Measurements from ENCODE around the gene CDH8.
"Not testable (repeated sequence)": the region's sequence is repeated elsewhere in the genome, so short reads cannot be mapped to it uniquely, and the experiment has no call there.

Gene CDH8

GRCh38 chr16:61812251-61812650, 224.0 kb downstream of the CDH8 start:
- no peak overlapping the region for H3K27ac ChIP-seq (ENCODE audit: low read depth, low read length)
- no peaks in the 10 kb centered on the region for H3K9me3 ChIP-seq (ENCODE audit: low read length)
- H3K4me3 ChIP-seq (ENCODE audit: low read depth in 1 of 2, low read length in 2 of 2) = no peak overlapping the region
- no peaks in the 10 kb centered on the region for H3K4me1 ChIP-seq (ENCODE audit: insufficient read depth, low read length)
- H3K9ac ChIP-seq (ENCODE audit: low read length) = no peak overlapping the region
- no peaks in the 10 kb centered on the region for H3K27me3 ChIP-seq (ENCODE audit: control insufficient read depth in 1 of 2, insufficient read depth in 2 of 2, low read length in 2 of 2)
- no peaks in the 10 kb centered on the region for H3K36me3 ChIP-seq (ENCODE audit: insufficient read depth, low read length)

GRCh38 chr16:61807551-61807950, 228.7 kb downstream of the CDH8 start:
- Histone ChIP-seq H3K36me3 (ENCODE audit: insufficient read depth, low read length) (no peaks in the 10 kb centered on the region), H3K4me3 (ENCODE audit: low read depth in 1 of 2, low read length in 2 of 2) (no peak overlapping the region), H3K4me1 (ENCODE audit: insufficient read depth, low read length) (no peaks in the 10 kb centered on the region), H3K27me3 (ENCODE audit: control insufficient read depth in 1 of 2, insufficient read depth in 2 of 2, low read length in 2 of 2) (no peaks in the 10 kb centered on the region), H3K9me3 (ENCODE audit: low read length) (no peaks in the 10 kb centered on the region), H3K9ac (ENCODE audit: low read length) (no peak overlapping the region), H3K27ac (ENCODE audit: low read depth, low read length) (no peak overlapping the region)

GRCh38 chr16:61801217-61801616, 235.0 kb downstream of the CDH8 start:
- not testable (repeated sequence) for H3K36me3 ChIP-seq (ENCODE audit: insufficient read depth, low read length); H3K27ac ChIP-seq (ENCODE audit: low read depth, low read length); H3K9me3 ChIP-seq (ENCODE audit: low read length); H3K4me1 ChIP-seq (ENCODE audit: insufficient read depth, low read length); H3K4me3 ChIP-seq (ENCODE audit: low read depth in 1 of 2, low read length in 2 of 2); H3K9ac ChIP-seq (ENCODE audit: low read length); H3K27me3 ChIP-seq (ENCODE audit: control insufficient read depth in 1 of 2, insufficient read depth in 2 of 2, low read length in 2 of 2)

- Histone ChIP-seq H3K4me3 (ENCODE audit: low read depth in 1 of 2, low read length in 2 of 2) (no peak overlapping the region), H3K9ac (ENCODE audit: low read length) (no peak overlapping the region), H3K4me1 (ENCODE audit: insufficient read depth, low read length) (no peaks in the 10 kb centered on the region), H3K9me3 (ENCODE audit: low read length) (no peaks in the 10 kb centered on the region), H3K27ac (ENCODE audit: low read depth, low read length) (no peak overlapping the region), H3K36me3 (ENCODE audit: insufficient read depth, low read length) (no peaks in the 10 kb centered on the region), H3K27me3 (ENCODE audit: control insufficient read depth in 1 of 2, insufficient read depth in 2 of 2, low read length in 2 of 2) (no peaks in the 10 kb centered on the region)
Observed at GRCh38 chr16:61798741-61799140, 237.5 kb downstream of the CDH8 start.

- Histone ChIP-seq H3K27me3 (ENCODE audit: control insufficient read depth in 1 of 2, insufficient read depth in 2 of 2, low read length in 2 of 2) (no peaks in the 10 kb centered on the region), H3K4me3 (ENCODE audit: low read depth in 1 of 2, low read length in 2 of 2) (no peak overlapping the region), H3K27ac (ENCODE audit: low read depth, low read length) (no peak overlapping the region), H3K9ac (ENCODE audit: low read length) (no peak overlapping the region), H3K9me3 (ENCODE audit: low read length) (no peaks in the 10 kb centered on the region), H3K36me3 (ENCODE audit: insufficient read depth, low read length) (no peaks in the 10 kb centered on the region), H3K4me1 (ENCODE audit: insufficient read depth, low read length) (no peaks in the 10 kb centered on the region)
Observed at GRCh38 chr16:61797961-61798507, 238.2 kb downstream of the CDH8 start.

GRCh38 chr16:61797296-61797795, 238.9 kb downstream of the CDH8 start:
- H3K27me3 ChIP-seq (ENCODE audit: control insufficient read depth in 1 of 2, insufficient read depth in 2 of 2, low read length in 2 of 2) = no peaks in the 10 kb centered on the region
- H3K4me3 ChIP-seq (ENCODE audit: low read depth in 1 of 2, low read length in 2 of 2) = no peak overlapping the region
- no peak overlapping the region for H3K27ac ChIP-seq (ENCODE audit: low read depth, low read length)
- no peak overlapping the region for H3K9ac ChIP-seq (ENCODE audit: low read length)
- no peaks in the 10 kb centered on the region for H3K9me3 ChIP-seq (ENCODE audit: low read length)
- no peaks in the 10 kb centered on the region for H3K36me3 ChIP-seq (ENCODE audit: insufficient read depth, low read length)
- no peaks in the 10 kb centered on the region for H3K4me1 ChIP-seq (ENCODE audit: insufficient read depth, low read length)

GRCh38 chr16:61792194-61792909, 243.9 kb downstream of the CDH8 start:
- Histone ChIP-seq H3K4me3 (ENCODE audit: low read depth in 1 of 2, low read length in 2 of 2) (no peak overlapping the region), H3K27me3 (ENCODE audit: control insufficient read depth in 1 of 2, insufficient read depth in 2 of 2, low read length in 2 of 2) (no peaks in the 10 kb centered on the region), H3K9me3 (ENCODE audit: low read length) (no peaks in the 10 kb centered on the region), H3K4me1 (ENCODE audit: insufficient read depth, low read length) (no peaks in the 10 kb centered on the region), H3K9ac (ENCODE audit: low read length) (no peak overlapping the region), H3K27ac (ENCODE audit: low read depth, low read length) (no peak overlapping the region), H3K36me3 (ENCODE audit: insufficient read depth, low read length) (no peaks in the 10 kb centered on the region)

GRCh38 chr16:61791464-61791863, 244.8 kb downstream of the CDH8 start:
- Histone ChIP-seq H3K27me3 (ENCODE audit: control insufficient read depth in 1 of 2, insufficient read depth in 2 of 2, low read length in 2 of 2) (no peaks in the 10 kb centered on the region), H3K4me3 (ENCODE audit: low read depth in 1 of 2, low read length in 2 of 2) (no peak overlapping the region), H3K9ac (ENCODE audit: low read length) (no peak overlapping the region), H3K27ac (ENCODE audit: low read depth, low read length) (no peak overlapping the region), H3K4me1 (ENCODE audit: insufficient read depth, low read length) (no peaks in the 10 kb centered on the region), H3K9me3 (ENCODE audit: low read length) (no peaks in the 10 kb centered on the region), H3K36me3 (ENCODE audit: insufficient read depth, low read length) (no peaks in the 10 kb centered on the region)

GRCh38 chr16:61781855-61782254, 254.4 kb downstream of the CDH8 start:
- not testable (repeated sequence) for H3K4me3 ChIP-seq (ENCODE audit: low read depth in 1 of 2, low read length in 2 of 2); H3K36me3 ChIP-seq (ENCODE audit: insufficient read depth, low read length); H3K4me1 ChIP-seq (ENCODE audit: insufficient read depth, low read length); H3K27ac ChIP-seq (ENCODE audit: low read depth, low read length); H3K9ac ChIP-seq (ENCODE audit: low read length); H3K9me3 ChIP-seq (ENCODE audit: low read length); H3K27me3 ChIP-seq (ENCODE audit: control insufficient read depth in 1 of 2, insufficient read depth in 2 of 2, low read length in 2 of 2)

GRCh38 chr16:61780161-61780560, 256.1 kb downstream of the CDH8 start:
- Histone ChIP-seq H3K27me3 (ENCODE audit: control insufficient read depth in 1 of 2, insufficient read depth in 2 of 2, low read length in 2 of 2) (no peaks in the 10 kb centered on the region), H3K27ac (ENCODE audit: low read depth, low read length) (no peak overlapping the region), H3K9ac (ENCODE audit: low read length) (no peak overlapping the region), H3K36me3 (ENCODE audit: insufficient read depth, low read length) (no peaks in the 10 kb centered on the region), H3K4me3 (ENCODE audit: low read depth in 1 of 2, low read length in 2 of 2) (no peak overlapping the region), H3K4me1 (ENCODE audit: insufficient read depth, low read length) (no peaks in the 10 kb centered on the region), H3K9me3 (ENCODE audit: low read length) (no peaks in the 10 kb centered on the region)

GRCh38 chr16:61770301-61770700, 265.9 kb downstream of the CDH8 start:
- Histone ChIP-seq H3K27me3 (ENCODE audit: control insufficient read depth in 1 of 2, insufficient read depth in 2 of 2, low read length in 2 of 2) (no peaks in the 10 kb centered on the region), H3K9ac (ENCODE audit: low read length) (no peak overlapping the region), H3K27ac (ENCODE audit: low read depth, low read length) (no peak overlapping the region), H3K4me1 (ENCODE audit: insufficient read depth, low read length) (no peaks in the 10 kb centered on the region), H3K9me3 (ENCODE audit: low read length) (no peaks in the 10 kb centered on the region), H3K36me3 (ENCODE audit: insufficient read depth, low read length) (no peaks in the 10 kb centered on the region), H3K4me3 (ENCODE audit: low read depth in 1 of 2, low read length in 2 of 2) (no peak overlapping the region)

GRCh38 chr16:61763991-61764390, 272.2 kb downstream of the CDH8 start:
- Histone ChIP-seq H3K36me3 (ENCODE audit: insufficient read depth, low read length) (no peaks in the 10 kb centered on the region), H3K9me3 (ENCODE audit: low read length) (no peaks in the 10 kb centered on the region), H3K4me3 (ENCODE audit: low read depth in 1 of 2, low read length in 2 of 2) (no peak overlapping the region), H3K9ac (ENCODE audit: low read length) (no peak overlapping the region), H3K4me1 (ENCODE audit: insufficient read depth, low read length) (no peaks in the 10 kb centered on the region), H3K27me3 (ENCODE audit: control insufficient read depth in 1 of 2, insufficient read depth in 2 of 2, low read length in 2 of 2) (no peaks in the 10 kb centered on the region), H3K27ac (ENCODE audit: low read depth, low read length) (no peak overlapping the region)

All from muscle layer of colon (tissue), 2 donors.